Measurements from ENCODE around the gene DLK2.
"Not testable (repeated sequence)": the region's sequence is repeated elsewhere in the genome, so short reads cannot be mapped to it uniquely, and the experiment has no call there.

DLK2 gene

DNA sequence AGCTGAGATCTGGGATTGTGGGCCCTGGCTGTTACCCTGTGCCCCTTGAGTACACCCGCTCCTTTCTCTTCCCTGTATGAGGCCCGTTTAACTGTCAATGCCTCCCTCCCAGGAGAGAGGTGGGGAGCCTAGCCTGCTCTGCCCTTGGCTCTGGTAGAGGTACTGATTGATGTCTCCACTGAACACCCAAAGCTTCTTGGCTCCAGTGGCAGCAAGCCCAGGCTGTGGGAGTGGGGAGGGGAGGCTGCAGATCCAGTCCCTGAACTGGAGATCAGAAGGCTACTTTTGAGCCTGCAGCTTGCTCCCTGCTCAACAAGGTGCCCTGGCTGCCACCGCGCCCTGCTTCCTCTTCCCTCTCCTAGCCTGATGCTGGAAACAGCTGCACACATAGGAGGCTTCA lies 47.3 kb upstream of the DLK2 start:
- TF ChIP-seq GLIS3 (CRISPR knock-in tag; IDR thresholded peaks at IDR 0.05) (no peak), RARB (CRISPR knock-in tag; IDR thresholded peaks at IDR 0.05) (no peak), PPARA (CRISPR knock-in tag; IDR thresholded peaks at IDR 0.05; ENCODE audit: borderline replicate concordance) (no peak), ZNF70 (CRISPR knock-in tag; IDR thresholded peaks at IDR 0.05) (no peak), ZNF8 (CRISPR knock-in tag; IDR thresholded peaks at IDR 0.05) (no peak)
- no peak for ATAC-seq

DNA sequence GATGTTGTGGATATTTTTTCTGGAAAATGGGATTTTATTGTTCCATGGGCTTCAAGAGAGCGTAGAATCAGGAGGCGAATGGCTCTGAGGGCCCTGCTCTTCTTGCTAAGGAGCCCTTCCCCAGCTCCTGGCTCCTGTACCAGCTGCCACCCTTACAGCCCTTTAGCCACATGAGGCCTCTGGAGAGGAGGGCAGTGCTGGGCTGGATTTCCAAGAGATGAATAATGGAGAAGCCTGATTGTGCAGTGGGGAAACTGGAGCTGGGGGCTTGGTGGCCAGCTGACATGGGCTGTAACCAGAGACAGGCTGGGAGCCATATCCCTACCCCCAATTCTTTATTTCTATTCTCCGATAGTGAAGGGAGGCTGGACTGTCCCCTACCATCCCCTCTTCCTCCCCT lies 45.6 kb upstream of the DLK2 start:
- no peak for TF ChIP-seq PPARA (CRISPR knock-in tag; IDR thresholded peaks at IDR 0.05; ENCODE audit: borderline replicate concordance)
- TF ChIP-seq TCF4 (CRISPR knock-in tag; IDR thresholded peaks at IDR 0.05; ENCODE audit: borderline replicate concordance), result no peak
- no peak for TF ChIP-seq ISL1 (CRISPR knock-in tag; IDR thresholded peaks at IDR 0.05)
- TF ChIP-seq RARB (CRISPR knock-in tag; IDR thresholded peaks at IDR 0.05), result no peak
- no peak for TF ChIP-seq CSDC2 (CRISPR knock-in tag; IDR thresholded peaks at IDR 0.05)
- no peak for TF ChIP-seq TOX (CRISPR knock-in tag; IDR thresholded peaks at IDR 0.05; ENCODE audit: borderline replicate concordance)
- no peak for TF ChIP-seq ZNF70 (CRISPR knock-in tag; IDR thresholded peaks at IDR 0.05)
- no peak for TF ChIP-seq ZNF565 (CRISPR knock-in tag; conservative IDR thresholded peaks at IDR 0.05; ENCODE audit: low read depth)
- no peak for TF ChIP-seq ZC3H10 (CRISPR knock-in tag; IDR thresholded peaks at IDR 0.05)
- TF ChIP-seq, protein P1, sequence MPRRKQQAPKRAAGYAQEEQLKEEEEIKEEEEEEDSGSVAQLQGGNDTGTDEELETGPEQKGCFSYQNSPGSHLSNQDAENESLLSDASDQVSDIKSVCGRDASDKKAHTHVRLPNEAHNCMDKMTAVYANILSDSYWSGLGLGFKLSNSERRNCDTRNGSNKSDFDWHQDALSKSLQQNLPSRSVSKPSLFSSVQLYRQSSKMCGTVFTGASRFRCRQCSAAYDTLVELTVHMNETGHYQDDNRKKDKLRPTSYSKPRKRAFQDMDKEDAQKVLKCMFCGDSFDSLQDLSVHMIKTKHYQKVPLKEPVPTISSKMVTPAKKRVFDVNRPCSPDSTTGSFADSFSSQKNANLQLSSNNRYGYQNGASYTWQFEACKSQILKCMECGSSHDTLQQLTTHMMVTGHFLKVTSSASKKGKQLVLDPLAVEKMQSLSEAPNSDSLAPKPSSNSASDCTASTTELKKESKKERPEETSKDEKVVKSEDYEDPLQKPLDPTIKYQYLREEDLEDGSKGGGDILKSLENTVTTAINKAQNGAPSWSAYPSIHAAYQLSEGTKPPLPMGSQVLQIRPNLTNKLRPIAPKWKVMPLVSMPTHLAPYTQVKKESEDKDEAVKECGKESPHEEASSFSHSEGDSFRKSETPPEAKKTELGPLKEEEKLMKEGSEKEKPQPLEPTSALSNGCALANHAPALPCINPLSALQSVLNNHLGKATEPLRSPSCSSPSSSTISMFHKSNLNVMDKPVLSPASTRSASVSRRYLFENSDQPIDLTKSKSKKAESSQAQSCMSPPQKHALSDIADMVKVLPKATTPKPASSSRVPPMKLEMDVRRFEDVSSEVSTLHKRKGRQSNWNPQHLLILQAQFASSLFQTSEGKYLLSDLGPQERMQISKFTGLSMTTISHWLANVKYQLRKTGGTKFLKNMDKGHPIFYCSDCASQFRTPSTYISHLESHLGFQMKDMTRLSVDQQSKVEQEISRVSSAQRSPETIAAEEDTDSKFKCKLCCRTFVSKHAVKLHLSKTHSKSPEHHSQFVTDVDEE (CRISPR knock-in tag; IDR thresholded peaks at IDR 0.05), result no peak
- TF ChIP-seq BACH2 (CRISPR knock-in tag; IDR thresholded peaks at IDR 0.05; ENCODE audit: borderline replicate concordance), result no peak
- TF ChIP-seq, protein P2, sequence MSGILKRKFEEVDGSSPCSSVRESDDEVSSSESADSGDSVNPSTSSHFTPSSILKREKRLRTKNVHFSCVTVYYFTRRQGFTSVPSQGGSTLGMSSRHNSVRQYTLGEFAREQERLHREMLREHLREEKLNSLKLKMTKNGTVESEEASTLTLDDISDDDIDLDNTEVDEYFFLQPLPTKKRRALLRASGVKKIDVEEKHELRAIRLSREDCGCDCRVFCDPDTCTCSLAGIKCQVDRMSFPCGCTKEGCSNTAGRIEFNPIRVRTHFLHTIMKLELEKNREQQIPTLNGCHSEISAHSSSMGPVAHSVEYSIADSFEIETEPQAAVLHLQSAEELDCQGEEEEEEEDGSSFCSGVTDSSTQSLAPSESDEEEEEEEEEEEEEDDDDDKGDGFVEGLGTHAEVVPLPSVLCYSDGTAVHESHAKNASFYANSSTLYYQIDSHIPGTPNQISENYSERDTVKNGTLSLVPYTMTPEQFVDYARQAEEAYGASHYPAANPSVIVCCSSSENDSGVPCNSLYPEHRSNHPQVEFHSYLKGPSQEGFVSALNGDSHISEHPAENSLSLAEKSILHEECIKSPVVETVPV (CRISPR knock-in tag; IDR thresholded peaks at IDR 0.05), result no peak
- no peak for TF ChIP-seq GLIS3 (CRISPR knock-in tag; IDR thresholded peaks at IDR 0.05)
- no peak for TF ChIP-seq SNAI2 (CRISPR knock-in tag; IDR thresholded peaks at IDR 0.05)
- no peak for TF ChIP-seq PATZ1 (CRISPR knock-in tag; IDR thresholded peaks at IDR 0.05; ENCODE audit: borderline replicate concordance)
- no peak for TF ChIP-seq OSR1 (CRISPR knock-in tag; IDR thresholded peaks at IDR 0.05)
- no peak for TF ChIP-seq ZNF8 (CRISPR knock-in tag; IDR thresholded peaks at IDR 0.05)
- TF ChIP-seq CREB5 (CRISPR knock-in tag; IDR thresholded peaks at IDR 0.05; ENCODE audit: low read depth), result no peak
- no peak for TF ChIP-seq ZFP3 (CRISPR knock-in tag; IDR thresholded peaks at IDR 0.05)

GRCh38 chr6:43499028-43499815 lies 43.9 kb upstream of the DLK2 start:
- no peak for TF ChIP-seq ESRRG (CRISPR knock-in tag; IDR thresholded peaks at IDR 0.05)
- TF ChIP-seq, protein P2 (CRISPR knock-in tag; IDR thresholded peaks at IDR 0.05), result no peak
- TF ChIP-seq CREB5 (CRISPR knock-in tag; IDR thresholded peaks at IDR 0.05; ENCODE audit: low read depth), result no peak
- no peak for TF ChIP-seq SNAI2 (CRISPR knock-in tag; IDR thresholded peaks at IDR 0.05)
- TF ChIP-seq BACH2 (CRISPR knock-in tag; IDR thresholded peaks at IDR 0.05; ENCODE audit: borderline replicate concordance), result no peak
- TF ChIP-seq, protein P1 (CRISPR knock-in tag; IDR thresholded peaks at IDR 0.05), result no peak
- no peak for TF ChIP-seq GLIS3 (CRISPR knock-in tag; IDR thresholded peaks at IDR 0.05)
- TF ChIP-seq ZNF8 (CRISPR knock-in tag; IDR thresholded peaks at IDR 0.05), result no peak
- no peak for TF ChIP-seq ISL1 (CRISPR knock-in tag; IDR thresholded peaks at IDR 0.05)
- no peak for TF ChIP-seq ZNF70 (CRISPR knock-in tag; IDR thresholded peaks at IDR 0.05)
- no peak for ATAC-seq

More for the DNA sequence above, 45.6 kb upstream of the DLK2 start:
- no peak for ATAC-seq

DNA sequence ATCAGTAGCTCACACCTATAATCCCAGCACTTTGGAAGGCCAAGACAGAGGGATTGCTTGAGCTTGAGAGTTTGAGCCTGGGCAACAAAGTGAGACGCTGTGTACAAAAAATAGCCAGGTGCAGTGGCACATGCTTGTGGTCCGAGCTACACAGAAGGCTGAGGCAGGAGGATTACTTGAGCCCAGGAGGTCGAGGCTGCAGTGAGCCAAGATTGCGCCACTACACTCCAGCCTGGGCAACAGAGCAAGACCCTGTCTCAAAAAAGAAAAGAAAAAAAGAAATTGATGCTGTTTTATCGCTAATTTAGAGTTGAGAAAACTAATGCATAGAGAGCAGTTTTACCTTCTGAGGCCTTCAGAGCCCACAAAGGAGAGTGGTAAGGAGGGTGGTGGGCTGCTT lies 42.9 kb upstream of the DLK2 start:
- not testable (repeated sequence) for ATAC-seq

Measured in SK-N-SH treated with all-trans-retinoic acid at 6 μM for 48 hours (cell line).